HG03442 (cell line): ENCODE data around the gene XRCC5.
A peak's percentile ranks its signal among the peaks of the same experiment; 100 is the strongest.

Experiments used
- ATAC-seq: cut with Tn5 transposase; IDR thresholded peaks from one replicate; pipeline ENCODE4 v1.9.1; 2021; ENCODE audit warnings: mild to moderate bottlenecking, moderate library complexity; ENCODE audit not compliant: unreplicated experiment

XRCC5 gene

DNA sequence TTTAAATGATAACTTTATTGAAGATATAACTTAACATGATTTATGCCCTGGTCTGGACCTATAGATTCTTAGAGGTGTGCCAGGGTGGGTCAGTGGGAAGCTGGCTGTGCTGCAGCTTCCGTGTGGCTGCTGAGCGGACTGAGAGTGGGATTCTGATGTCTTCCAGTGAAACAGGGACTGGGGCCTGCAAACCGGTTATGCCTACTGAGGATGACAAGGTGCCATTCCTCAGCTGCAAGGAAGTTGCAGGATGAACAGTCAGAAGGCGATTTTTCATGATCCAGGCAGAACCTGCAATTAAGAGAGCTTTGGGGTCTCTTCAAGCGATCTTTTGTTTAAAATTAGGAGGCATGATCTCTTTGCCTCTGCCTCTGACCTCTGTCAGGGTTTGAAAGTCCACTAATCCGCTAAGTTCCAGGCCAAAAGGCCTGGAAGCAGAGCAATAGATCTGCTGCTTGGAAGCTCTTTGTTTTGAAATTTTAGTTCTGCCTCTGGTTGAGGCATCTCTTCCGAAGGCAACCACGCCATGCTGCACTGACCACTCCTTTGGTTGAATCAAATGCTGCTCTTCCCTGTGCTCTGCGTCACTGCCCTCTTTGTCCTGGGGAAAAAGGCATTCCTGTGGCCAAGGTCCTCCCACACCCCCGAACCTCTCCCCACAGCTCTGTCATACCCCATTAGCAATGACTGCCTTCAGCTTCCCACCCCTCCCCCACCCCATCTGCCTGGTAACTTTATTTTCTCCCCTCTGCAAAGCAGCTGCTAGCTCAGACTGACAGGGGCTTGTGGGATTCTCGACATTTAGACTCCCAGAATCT lies 25.5 kb upstream of the XRCC5 start:
- ATAC-seq = no peak

DNA sequence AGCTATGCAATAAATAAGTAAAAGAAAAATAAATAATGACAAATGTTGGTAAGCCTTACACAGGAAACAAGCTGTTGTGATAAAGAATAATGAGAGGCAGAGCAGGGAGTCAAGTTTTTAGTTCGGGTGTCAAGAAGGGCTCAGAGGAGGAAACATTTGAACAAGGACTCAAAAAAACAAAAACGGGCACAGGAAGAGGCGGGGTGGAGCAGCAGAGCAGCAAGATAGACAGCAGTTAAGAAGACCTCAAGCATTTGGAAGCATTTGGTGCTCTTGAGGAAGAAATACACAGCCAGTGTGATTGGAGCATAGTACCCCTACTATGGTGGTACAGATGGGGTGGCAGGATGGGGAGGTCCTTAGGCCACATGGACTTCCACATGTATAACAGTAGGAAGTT lies 24.6 kb upstream of the XRCC5 start:
- no peak for ATAC-seq

- ATAC-seq = no peak
These were observed 22.8 kb upstream of the XRCC5 start for GRCh38 chr2:216086207-216086893.

- peak; percentile 79 for ATAC-seq
These were observed 18.8 kb upstream of the XRCC5 start for GRCh38 chr2:216090369-216090786.

GRCh38 chr2:216092646-216093045 lies 16.5 kb upstream of the XRCC5 start:
- ATAC-seq = no peak

- ATAC-seq = no peak
These were observed 14.4 kb upstream of the XRCC5 start for GRCh38 chr2:216094701-216095100.

DNA sequence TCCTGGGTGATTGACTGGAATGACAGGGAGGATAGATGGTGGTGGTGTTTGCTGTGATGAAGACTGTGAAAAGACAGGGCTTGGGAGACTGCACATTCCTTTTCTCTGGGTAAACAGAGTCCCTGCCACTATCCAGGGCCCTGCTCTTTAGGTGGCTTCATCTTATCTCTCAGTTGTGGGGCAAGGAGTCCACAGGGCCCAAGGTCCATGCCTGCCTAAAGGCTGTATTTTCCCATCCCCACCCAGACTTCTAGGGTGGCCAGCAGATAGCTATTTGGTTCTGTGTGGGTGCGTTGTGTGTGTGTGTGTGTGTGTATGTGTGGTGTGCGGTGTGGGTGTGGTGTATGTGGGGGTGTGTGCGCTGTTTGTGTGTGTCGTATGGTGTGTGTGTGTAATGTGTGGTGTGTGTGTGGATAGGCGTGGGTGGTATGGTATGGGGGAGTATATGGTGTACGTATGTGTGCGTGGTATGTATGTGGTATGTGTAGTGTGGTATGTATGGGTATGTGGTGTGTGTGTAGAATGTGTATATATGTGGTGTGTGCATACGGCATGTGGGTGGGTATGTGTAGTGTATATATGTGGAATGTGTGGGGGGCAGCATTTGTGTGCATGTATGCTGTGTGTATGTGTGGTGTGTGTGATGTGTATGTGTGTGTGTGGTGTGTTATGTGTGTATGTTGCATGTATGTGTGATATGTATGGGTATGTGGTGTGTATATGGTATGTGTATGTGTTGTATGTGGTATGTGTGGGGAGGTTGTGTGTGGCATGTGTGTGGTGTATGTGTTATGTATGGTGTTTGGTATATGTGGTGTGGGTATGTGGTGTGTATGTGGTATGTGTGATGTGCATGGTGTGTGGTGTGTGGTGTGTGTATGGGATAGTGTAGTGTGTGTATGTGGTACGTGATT lies 10.5 kb upstream of the XRCC5 start:
- no peak for ATAC-seq

GRCh38 chr2:216101109-216101508 lies 8.0 kb upstream of the XRCC5 start:
- ATAC-seq = no peak

DNA sequence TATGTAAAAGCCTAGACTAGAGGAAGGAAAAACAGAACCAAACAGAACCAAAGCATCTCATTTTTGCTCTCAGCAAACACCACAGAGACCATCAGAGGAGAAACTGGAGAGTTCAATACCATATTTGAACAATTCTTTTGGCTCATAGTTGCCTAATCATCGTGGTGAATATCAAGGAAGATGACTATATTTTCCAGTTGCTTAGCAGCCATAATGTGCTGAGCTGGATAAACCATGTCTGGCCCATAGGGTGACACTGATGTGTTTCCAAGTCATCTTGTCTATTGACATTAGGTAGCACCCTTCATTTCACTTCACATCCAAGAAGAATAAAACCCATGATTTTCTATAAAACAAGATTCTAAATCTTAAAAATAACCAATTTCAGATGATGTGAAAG lies 5.9 kb upstream of the XRCC5 start:
- ATAC-seq = no peak

DNA sequence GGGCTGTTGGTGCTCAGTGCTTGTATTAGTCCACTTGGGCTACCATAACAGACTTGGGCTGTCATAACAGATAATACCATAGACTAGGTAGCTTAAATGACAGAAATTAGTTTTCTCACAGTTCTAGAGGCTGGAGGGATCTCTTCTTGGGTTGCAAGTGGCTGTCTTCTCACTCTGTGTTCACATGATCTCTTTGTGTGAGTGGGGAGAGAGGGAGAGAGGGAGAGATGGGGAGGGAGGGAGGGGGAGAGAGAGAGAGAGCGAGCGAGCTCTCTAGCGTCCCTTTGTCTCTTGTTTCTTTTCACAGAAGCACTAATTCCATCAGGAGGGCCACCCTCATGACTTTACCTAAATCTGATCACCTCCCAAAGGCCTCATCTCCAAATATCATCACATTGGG lies 4.5 kb upstream of the XRCC5 start:
- no peak for ATAC-seq

GRCh38 chr2:216107320-216107719 lies 1.8 kb upstream of the XRCC5 start:
- ATAC-seq = no peak

DNA sequence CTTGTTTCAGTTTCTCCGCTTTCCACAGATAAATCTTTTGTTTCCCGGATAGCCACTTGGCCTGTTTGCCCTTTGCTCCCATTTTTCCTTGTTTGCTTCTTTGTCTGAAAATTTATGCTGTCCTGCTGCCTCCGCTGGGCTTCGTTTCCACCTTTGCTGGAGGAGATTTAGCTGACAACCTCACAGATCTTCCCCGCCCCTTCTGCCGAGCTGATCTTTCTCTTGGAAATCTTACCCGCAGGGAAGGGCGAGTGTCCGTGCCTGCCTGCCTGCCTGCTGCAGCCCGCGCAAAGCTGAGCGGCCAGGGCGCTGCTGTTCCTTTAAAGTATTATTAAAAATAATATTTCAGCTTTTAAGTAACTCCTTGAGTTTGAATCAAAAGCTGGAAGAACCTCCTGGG lies 1.4 kb upstream of the XRCC5 start:
- ATAC-seq = no peak

DNA sequence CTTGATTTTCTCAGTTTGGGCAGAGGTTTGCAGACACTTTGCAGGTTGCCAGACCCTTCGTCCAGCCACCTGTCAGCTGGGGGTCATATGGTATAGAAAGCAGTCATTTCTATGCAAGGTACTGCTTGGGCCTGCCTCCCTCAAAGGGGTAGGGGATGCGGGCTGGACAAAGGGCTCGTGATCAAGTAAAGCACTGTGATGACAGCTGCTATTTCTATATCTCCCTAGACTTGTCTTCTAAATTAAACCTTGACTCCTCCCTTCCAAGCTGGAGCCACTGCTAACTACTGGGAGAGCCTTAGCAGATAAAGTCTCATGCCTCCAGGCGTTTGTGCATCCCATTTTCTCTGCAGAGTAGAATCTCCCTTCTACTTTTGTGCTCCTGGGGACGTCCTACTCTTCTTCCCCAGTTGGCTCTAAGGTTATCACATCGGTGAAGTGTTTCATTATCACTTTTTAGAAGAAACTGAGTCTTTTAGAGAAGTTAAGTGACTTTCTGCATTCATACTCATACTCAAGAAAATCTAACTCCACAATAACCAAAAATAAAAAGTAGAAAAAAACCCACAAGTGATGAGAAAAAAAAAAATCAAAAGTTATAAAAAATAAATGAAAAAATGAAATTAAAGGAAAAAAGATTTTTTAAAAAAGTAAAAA lies 710 bp upstream of the XRCC5 start:
- no peak for ATAC-seq

DNA sequence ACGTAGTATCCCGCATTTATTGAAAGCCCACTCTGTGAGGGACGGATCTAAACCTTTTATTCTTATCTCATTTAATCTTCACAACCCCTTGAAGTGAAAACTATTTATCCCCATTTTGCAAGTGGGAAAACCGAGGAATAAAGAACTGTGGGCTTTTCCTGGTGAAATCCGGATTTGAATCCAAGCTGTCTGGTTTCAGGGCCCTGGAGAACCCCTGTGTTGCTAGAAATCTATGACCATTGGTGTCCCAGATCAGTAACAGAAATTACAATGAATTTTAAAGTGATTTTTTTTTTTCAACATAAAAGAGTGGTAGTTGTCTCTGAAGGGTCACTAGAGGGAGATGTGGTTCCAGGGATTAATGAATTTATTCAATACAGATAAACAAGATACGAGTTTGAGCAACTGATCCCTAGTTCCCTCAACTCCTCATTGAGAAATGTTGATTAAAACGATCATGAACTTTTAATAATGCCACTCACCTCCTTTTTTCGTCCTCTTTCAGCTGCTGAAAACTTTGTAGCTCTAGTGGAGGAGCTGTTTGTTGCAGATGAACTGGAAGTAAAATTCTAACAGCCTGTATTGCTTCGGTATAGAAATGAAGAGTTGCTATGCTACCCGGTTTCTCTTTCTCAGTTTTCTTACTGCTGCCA lies 940 bp downstream of the XRCC5 start:
- ATAC-seq = no peak

DNA sequence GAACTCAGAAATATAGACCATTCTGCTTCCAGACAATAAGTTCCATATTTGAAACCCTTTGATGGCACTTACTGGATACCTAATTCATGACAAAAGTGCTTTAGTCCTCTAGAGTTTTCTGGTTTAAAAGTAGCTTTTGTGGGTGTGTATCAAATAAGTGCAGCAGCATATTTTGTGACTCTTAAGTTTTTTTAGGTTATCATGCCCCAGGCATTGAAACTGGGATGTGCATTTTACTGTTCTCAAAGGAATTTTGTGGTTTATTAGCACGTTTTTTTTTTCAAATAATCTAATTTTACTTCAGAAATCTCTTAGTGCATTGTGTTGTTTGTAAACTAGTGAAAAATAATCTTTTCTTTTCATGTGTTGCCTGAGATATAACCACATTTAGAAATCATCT lies 1.5 kb downstream of the XRCC5 start:
- ATAC-seq = no peak

DNA sequence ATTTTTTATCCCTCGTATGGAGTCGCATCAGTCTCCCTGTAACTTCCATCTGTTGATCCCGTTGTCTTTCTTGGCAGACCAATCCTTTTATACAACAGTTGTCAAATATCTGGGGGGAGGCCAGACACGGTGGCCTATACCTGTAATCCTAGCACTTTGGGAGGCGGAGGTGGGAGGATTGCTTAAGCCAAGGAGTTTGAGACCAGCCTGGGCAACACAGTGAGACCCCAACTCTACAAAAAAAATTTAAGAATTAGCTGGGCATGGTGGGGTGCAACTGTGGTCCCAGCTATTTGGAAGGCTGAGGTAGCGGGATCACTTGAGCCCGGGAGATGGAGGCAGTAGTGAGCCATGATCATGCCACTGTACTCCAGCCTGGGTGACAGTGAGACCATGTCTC lies 2.0 kb downstream of the XRCC5 start:
- ATAC-seq = no peak

DNA sequence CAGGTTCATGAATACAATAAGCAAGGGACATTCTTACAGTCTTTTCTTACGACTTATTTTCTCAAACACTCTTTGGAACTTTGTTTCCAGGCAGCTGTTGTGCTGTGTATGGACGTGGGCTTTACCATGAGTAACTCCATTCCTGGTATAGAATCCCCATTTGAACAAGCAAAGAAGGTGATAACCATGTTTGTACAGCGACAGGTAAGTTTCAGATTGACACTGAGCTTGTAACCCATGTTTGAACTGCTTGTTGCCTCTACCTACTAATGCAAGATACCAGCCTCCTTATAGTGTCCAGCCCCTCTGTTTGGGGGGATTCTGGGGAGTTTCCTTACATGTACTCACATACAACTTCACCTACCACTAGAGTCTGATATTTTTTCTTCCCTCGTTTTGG lies 3.8 kb downstream of the XRCC5 start:
- no peak for ATAC-seq

- peak; percentile 75 for ATAC-seq
These were observed 4.4 kb downstream of the XRCC5 start for GRCh38 chr2:216113572-216113971.

- ATAC-seq = peak; percentile 0
These were observed 5.2 kb downstream of the XRCC5 start for GRCh38 chr2:216114382-216114713.

DNA sequence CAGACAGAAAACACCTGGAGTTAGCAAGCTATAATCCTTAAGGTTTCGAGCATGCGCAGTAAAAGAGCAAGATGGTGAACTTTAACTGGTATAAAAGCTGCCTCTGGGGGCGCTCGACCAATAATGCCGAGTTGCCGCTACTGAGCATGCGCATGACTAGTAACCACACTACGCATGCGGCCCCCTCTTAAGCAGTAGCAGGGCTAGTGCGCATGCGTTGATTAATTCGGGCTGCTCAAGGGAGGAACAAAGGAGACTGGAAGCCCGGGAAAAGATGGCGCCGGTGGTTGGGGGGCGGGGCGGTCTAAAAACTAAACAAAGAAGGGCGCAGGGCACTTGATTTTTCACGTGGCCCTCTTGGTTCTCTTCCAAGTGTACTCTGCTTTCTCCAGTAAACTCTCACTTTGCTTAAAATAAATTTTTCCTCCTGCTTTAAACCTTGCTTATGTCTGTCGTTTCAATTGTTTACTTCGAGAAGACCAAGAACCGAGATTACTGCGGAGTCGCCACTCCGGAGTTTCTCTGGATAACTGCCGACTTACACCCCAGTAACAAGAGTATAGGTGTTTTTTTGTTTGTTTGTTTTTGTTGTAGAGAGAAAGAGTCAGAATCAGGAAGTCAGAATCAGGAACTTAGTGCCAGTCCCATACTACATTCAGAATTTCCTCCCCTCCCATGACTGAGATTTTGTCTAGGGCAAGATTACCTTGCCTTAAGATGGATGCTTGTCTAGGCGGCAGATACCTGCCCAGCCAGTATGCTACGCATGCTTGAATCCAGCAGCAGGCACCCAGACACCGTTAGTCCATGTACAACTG lies 5.8 kb downstream of the XRCC5 start:
- ATAC-seq = peak; percentile 44
